Activated T-cell treated with anti-CD3 and anti-CD28 coated beads, Interleukin-2, amount 50 U/mL, for 24 hours (primary cell): ENCODE results near the gene MRPL37.
"Not testable (repeated sequence)": the region's sequence is repeated elsewhere in the genome, so short reads cannot be mapped to it uniquely, and the experiment has no call there.

Experiments
- DNase-seq: peaks from one replicate; pipeline ENCODE4 v3.0.0-alpha.2; 2020
- H3K27ac Mint-ChIP-seq: 2 replicates; pipeline ENCODE4 v1.8.0; 2020; ENCODE audit warnings: mild to moderate bottlenecking, mixed read lengths
- H3K27me3 Mint-ChIP-seq: 2 replicates; pipeline ENCODE4 v1.8.0; 2020; ENCODE audit warnings: mixed read lengths
- H3K36me3 Mint-ChIP-seq: 2 replicates; pipeline ENCODE4 v1.8.0; 2020; ENCODE audit warnings: low read depth, mixed read lengths
- H3K4me1 Mint-ChIP-seq: 2 replicates; pipeline ENCODE4 v1.8.0; 2020; ENCODE audit warnings: low read depth, mixed read lengths
- H3K4me3 Mint-ChIP-seq: 2 replicates; pipeline ENCODE4 v1.8.0; 2020; ENCODE audit warnings: mild to moderate bottlenecking, moderate library complexity, mixed read lengths
- H3K9me3 Mint-ChIP-seq: 2 replicates; pipeline ENCODE4 v1.8.0; 2020; ENCODE audit warnings: mixed read lengths

The MRPL37 gene

GRCh38 chr1:54230507-54231339, 30.8 kb downstream of the MRPL37 start:
- H3K36me3 Mint-ChIP-seq = peaks cover 29% of the 10 kb centered on the region

GRCh38 chr1:54233196-54233595, 33.2 kb downstream of the MRPL37 start:
- H3K27ac Mint-ChIP-seq, H3K27me3 Mint-ChIP-seq: not testable (repeated sequence)
- peaks cover 30% of the 10 kb centered on the region for H3K36me3 Mint-ChIP-seq

More at GRCh38 chr1:54230507-54231339, 30.8 kb downstream of the MRPL37 start:
- H3K4me3 Mint-ChIP-seq = no peak overlapping the region
- no peaks in the 10 kb centered on the region for H3K27me3 Mint-ChIP-seq
- H3K4me1 Mint-ChIP-seq = peaks cover 35% of the 10 kb centered on the region
- no peaks in the 10 kb centered on the region for H3K9me3 Mint-ChIP-seq
- H3K27ac Mint-ChIP-seq = peak overlapping the region; percentile 88
- DNase-seq = peak; percentile 48

GRCh38 chr1:54234284-54234683, 34.3 kb downstream of the MRPL37 start:
- no peaks in the 10 kb centered on the region for H3K9me3 Mint-ChIP-seq
- no peak for DNase-seq
- H3K27me3 Mint-ChIP-seq = no peaks in the 10 kb centered on the region
- H3K4me1 Mint-ChIP-seq = peaks cover 22% of the 10 kb centered on the region
- H3K27ac Mint-ChIP-seq = no peak overlapping the region
- peaks cover 37% of the 10 kb centered on the region for H3K36me3 Mint-ChIP-seq
- H3K4me3 Mint-ChIP-seq = no peak overlapping the region

More at GRCh38 chr1:54233196-54233595, 33.2 kb downstream of the MRPL37 start:
- DNase-seq, H3K4me3 Mint-ChIP-seq, H3K9me3 Mint-ChIP-seq: not testable (repeated sequence)
- H3K4me1 Mint-ChIP-seq = peaks cover 27% of the 10 kb centered on the region

DNA sequence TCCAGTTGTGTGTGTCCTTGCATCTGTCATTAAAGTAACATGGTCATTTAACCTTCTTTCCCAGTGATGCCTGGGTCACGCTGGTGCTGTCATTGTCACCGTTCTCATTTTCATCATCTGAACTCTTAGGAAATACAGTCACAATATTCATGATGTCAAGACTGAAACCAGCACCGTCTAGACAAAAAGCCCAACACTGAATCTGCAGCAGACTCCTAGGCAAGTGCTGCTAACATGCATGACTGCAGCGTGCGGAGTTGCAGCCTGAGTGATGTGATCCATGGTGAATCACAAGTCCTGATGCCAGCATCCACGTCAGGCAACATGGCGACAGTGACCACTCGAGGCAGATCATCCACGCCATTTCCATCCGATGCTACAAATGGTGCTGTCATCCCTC, 37.6 kb downstream of the MRPL37 start:
- no peaks in the 10 kb centered on the region for H3K4me1 Mint-ChIP-seq
- peaks cover 50% of the 10 kb centered on the region for H3K36me3 Mint-ChIP-seq
- H3K27me3 Mint-ChIP-seq = no peaks in the 10 kb centered on the region
- DNase-seq = no peak
- peak overlapping the region; percentile 45 for H3K27ac Mint-ChIP-seq
- no peak overlapping the region for H3K4me3 Mint-ChIP-seq
- no peaks in the 10 kb centered on the region for H3K9me3 Mint-ChIP-seq

DNA sequence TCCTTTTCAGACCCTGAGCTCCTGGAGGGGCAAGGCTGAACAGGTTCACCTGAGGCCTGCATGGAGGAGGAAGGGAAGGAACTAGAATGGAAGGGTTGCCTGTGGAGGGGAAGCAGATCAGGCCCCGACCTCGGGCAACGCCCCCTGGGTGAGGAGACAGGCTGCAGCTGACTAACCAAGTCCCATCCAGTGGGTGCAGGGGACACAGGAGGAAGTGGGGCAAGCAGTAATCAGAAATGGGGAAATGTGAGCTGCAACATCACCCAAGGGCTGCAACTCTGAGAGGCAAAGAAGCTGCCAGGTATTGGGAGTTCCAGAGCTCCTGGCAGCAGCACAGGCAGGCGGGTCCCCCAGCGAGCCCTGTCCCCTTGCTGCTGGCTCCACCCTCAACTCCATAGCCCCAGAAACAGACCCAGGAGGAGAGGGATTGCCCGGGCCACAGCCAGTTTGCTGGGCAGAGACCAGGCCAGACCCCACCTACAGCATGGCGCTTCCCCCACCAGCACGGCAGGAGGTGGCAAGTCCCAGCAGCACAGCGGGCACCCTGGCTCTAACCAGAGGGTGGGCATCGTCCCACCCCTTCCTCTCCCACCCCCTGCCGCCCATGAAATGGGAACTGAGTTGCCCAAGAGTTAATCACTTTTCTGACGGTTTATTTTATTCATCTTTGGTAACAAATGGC, 38.5 kb downstream of the MRPL37 start:
- H3K36me3 Mint-ChIP-seq = peaks cover 56% of the 10 kb centered on the region

GRCh38 chr1:54239035-54239383, 39.0 kb downstream of the MRPL37 start:
- no peaks in the 10 kb centered on the region for H3K4me1 Mint-ChIP-seq
- DNase-seq = no peak
- H3K4me3 Mint-ChIP-seq = no peak overlapping the region
- no peak overlapping the region for H3K27ac Mint-ChIP-seq
- H3K9me3 Mint-ChIP-seq = no peaks in the 10 kb centered on the region
- peaks cover 60% of the 10 kb centered on the region for H3K36me3 Mint-ChIP-seq
- no peaks in the 10 kb centered on the region for H3K27me3 Mint-ChIP-seq

More for the DNA sequence above, 38.5 kb downstream of the MRPL37 start:
- no peaks in the 10 kb centered on the region for H3K27me3 Mint-ChIP-seq
- no peaks in the 10 kb centered on the region for H3K9me3 Mint-ChIP-seq
- DNase-seq = no peak
- H3K4me3 Mint-ChIP-seq = no peak overlapping the region
- no peaks in the 10 kb centered on the region for H3K4me1 Mint-ChIP-seq
- peak overlapping the region; percentile 28 for H3K27ac Mint-ChIP-seq

DNA sequence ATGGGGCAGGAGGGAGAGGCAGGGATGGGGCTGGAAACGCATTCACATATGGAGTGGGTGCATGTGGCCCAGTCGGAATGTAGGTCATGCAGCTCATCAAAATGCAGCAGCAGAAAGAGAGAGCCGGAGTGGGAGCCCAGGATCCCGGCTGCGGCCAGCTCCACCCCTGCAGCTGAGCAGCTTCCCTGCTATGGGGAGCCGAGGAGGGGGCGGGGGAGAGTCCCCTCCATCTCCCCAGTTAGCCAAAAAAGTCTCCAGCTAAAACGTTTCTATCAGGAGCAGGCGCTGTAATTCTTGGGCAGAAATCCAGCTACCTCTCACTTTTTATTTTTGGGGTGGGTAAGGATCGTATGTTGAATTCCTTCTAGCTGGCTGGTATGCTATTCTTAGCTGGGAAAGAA, 39.7 kb downstream of the MRPL37 start:
- H3K9me3 Mint-ChIP-seq = no peaks in the 10 kb centered on the region
- H3K27ac Mint-ChIP-seq = no peak overlapping the region
- no peaks in the 10 kb centered on the region for H3K27me3 Mint-ChIP-seq
- no peak overlapping the region for H3K4me3 Mint-ChIP-seq
- DNase-seq = no peak
- H3K36me3 Mint-ChIP-seq = peaks cover 61% of the 10 kb centered on the region
- no peaks in the 10 kb centered on the region for H3K4me1 Mint-ChIP-seq

DNA sequence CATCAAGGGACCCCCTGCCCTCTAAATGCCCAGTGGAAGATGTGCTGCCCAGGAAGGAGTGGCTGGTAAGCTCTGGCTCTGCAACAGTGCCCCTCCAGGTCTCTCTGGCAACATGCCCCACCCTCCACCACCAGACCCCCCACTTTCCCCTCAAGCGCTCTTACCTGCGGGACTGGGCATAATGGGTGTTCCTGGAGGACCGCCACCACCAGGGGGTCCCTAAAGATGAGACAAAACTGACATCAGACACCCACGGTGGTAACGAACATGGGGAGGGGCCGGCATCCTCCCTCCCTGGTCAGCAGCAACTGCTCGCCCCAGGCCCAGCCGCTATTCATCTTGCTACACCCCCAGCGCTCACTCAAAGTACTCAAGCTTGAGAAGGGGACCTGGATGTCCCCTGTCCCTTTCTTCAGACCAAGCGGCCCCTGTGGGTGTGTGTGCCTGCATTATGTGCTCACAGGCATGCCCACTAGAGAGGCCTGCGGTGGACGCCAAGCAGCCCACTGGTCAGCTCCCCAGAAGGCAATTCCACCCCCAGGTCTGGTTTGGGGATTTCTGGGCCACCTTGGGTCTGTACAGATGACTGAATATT, 40.9 kb downstream of the MRPL37 start:
- Mint-ChIP-seq H3K27ac (no peak overlapping the region), H3K4me1 (no peaks in the 10 kb centered on the region), H3K27me3 (no peaks in the 10 kb centered on the region), H3K36me3 (peaks cover 63% of the 10 kb centered on the region), H3K9me3 (no peaks in the 10 kb centered on the region), H3K4me3 (no peak overlapping the region)
- DNase-seq = no peak

- Mint-ChIP-seq H3K36me3 (peaks cover 63% of the 10 kb centered on the region), H3K4me1 (no peaks in the 10 kb centered on the region), H3K9me3 (no peaks in the 10 kb centered on the region), H3K27ac (peak overlapping the region; percentile 65), H3K27me3 (no peaks in the 10 kb centered on the region), H3K4me3 (no peak overlapping the region)
- DNase-seq = no peak
These were observed 41.4 kb downstream of the MRPL37 start for GRCh38 chr1:54241364-54241763.

DNA sequence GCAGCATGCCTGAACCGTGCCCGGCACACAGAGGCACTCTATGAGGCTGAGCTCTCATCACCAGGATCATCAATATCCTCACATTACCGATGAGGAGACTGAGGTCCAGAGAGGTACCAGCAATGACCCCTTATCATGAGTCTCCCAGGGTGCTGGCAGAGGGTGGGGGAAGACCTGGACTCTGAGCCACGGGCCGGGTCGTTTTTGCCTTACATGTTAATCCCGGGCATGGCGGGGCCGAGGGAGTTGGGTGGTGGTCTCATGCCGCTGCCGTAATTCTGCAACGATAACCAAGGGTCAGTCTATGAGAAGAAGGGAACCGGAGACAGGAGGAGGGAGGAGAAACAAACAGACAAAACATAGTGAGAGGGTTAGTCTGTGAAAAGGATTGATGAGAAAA, 43.1 kb downstream of the MRPL37 start:
- H3K27ac Mint-ChIP-seq = no peak overlapping the region

GRCh38 chr1:54244655-54245054, 44.7 kb downstream of the MRPL37 start:
- H3K36me3 Mint-ChIP-seq = peaks cover 42% of the 10 kb centered on the region
- no peak for DNase-seq
- H3K9me3 Mint-ChIP-seq = no peaks in the 10 kb centered on the region
- no peak overlapping the region for H3K4me3 Mint-ChIP-seq
- H3K27me3 Mint-ChIP-seq = no peaks in the 10 kb centered on the region
- H3K4me1 Mint-ChIP-seq = no peaks in the 10 kb centered on the region
- H3K27ac Mint-ChIP-seq = peak overlapping the region; percentile 62

More for the DNA sequence above, 43.1 kb downstream of the MRPL37 start:
- no peak overlapping the region for H3K4me3 Mint-ChIP-seq
- no peaks in the 10 kb centered on the region for H3K27me3 Mint-ChIP-seq
- no peak for DNase-seq
- peaks cover 52% of the 10 kb centered on the region for H3K36me3 Mint-ChIP-seq
- H3K9me3 Mint-ChIP-seq = no peaks in the 10 kb centered on the region
- no peaks in the 10 kb centered on the region for H3K4me1 Mint-ChIP-seq

- Mint-ChIP-seq H3K9me3 (no peaks in the 10 kb centered on the region), H3K36me3 (peaks cover 44% of the 10 kb centered on the region), H3K27me3 (no peaks in the 10 kb centered on the region), H3K4me3 (no peak overlapping the region), H3K4me1 (no peaks in the 10 kb centered on the region), H3K27ac (no peak overlapping the region)
- no peak for DNase-seq
These were observed 45.5 kb downstream of the MRPL37 start for GRCh38 chr1:54245501-54245900.

GRCh38 chr1:54246116-54246721, 46.3 kb downstream of the MRPL37 start:
- H3K4me1 Mint-ChIP-seq = no peaks in the 10 kb centered on the region
- no peak overlapping the region for H3K4me3 Mint-ChIP-seq
- no peaks in the 10 kb centered on the region for H3K9me3 Mint-ChIP-seq
- H3K27me3 Mint-ChIP-seq = no peaks in the 10 kb centered on the region
- H3K27ac Mint-ChIP-seq = no peak overlapping the region
- peaks cover 43% of the 10 kb centered on the region for H3K36me3 Mint-ChIP-seq
- DNase-seq = no peak

- Mint-ChIP-seq H3K36me3 (peaks cover 45% of the 10 kb centered on the region), H3K4me1 (no peaks in the 10 kb centered on the region)
- DNase-seq = no peak
These were observed 48.0 kb downstream of the MRPL37 start for GRCh38 chr1:54247863-54248515.

More at GRCh38 chr1:54247863-54248515, 48.0 kb downstream of the MRPL37 start:
- H3K27me3 Mint-ChIP-seq = no peaks in the 10 kb centered on the region
- no peaks in the 10 kb centered on the region for H3K9me3 Mint-ChIP-seq
- H3K27ac Mint-ChIP-seq = peak overlapping the region; percentile 29
- H3K4me3 Mint-ChIP-seq = no peak overlapping the region
